Measurements from ENCODE around the gene SLC6A9.

The SLC6A9 gene

DNA sequence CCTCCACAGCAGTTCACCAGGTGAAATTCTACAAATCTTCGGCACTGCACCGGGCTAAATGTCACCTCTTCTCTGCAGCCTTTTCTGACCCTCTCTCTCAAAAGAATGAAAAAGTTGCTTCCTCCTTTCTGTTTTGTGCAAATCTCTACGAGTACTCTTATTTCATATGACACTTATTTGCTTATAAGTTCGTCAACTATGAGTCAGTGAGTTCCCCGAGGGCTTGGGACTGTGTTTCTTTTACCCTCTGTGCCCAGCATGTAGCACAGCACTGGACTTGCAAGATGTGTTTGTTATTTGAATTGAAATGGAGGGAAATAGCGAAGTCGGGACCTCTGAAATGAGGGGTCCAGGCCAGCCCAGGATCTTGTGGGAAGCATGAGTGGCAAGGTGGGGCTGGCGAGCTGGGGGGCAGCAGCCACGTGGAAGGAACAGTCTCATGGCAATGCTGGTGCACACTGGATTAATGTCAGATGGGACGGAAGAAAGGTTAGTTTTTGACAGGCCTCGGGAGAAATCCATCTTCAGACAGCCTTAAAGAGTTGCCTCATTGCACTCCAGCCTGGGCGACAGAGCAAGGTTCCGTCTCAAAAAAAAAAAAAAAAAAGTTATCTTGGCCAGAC is 6.2 kb downstream of the SLC6A9 start:
- no peak overlapping the region for H3K4me3 ChIP-seq (ENCODE audit: low read depth, low read length)
- in situ Hi-C loops (cut with HindIII; ENCODE audit: low sequenced_read_pairs): no loop called here
- DNase-seq (ENCODE audit: low read depth, low spot score): peak; percentile 64
- TF ChIP-seq, protein P1, sequence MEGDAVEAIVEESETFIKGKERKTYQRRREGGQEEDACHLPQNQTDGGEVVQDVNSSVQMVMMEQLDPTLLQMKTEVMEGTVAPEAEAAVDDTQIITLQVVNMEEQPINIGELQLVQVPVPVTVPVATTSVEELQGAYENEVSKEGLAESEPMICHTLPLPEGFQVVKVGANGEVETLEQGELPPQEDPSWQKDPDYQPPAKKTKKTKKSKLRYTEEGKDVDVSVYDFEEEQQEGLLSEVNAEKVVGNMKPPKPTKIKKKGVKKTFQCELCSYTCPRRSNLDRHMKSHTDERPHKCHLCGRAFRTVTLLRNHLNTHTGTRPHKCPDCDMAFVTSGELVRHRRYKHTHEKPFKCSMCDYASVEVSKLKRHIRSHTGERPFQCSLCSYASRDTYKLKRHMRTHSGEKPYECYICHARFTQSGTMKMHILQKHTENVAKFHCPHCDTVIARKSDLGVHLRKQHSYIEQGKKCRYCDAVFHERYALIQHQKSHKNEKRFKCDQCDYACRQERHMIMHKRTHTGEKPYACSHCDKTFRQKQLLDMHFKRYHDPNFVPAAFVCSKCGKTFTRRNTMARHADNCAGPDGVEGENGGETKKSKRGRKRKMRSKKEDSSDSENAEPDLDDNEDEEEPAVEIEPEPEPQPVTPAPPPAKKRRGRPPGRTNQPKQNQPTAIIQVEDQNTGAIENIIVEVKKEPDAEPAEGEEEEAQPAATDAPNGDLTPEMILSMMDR (IDR thresholded peaks at IDR 0.05; ENCODE audit: low read depth, low read length): no peak

GRCh38 chr1:44024031-44024902 is 7.0 kb downstream of the SLC6A9 start:
- in situ Hi-C loops (cut with HindIII; ENCODE audit: low sequenced_read_pairs): no loop called here
- H3K4me3 ChIP-seq (ENCODE audit: low read depth, low read length): no peak overlapping the region
- TF ChIP-seq, protein P1 (IDR thresholded peaks at IDR 0.05; ENCODE audit: low read depth, low read length): no peak
- no peak for DNase-seq (ENCODE audit: low read depth, low spot score)

DNA sequence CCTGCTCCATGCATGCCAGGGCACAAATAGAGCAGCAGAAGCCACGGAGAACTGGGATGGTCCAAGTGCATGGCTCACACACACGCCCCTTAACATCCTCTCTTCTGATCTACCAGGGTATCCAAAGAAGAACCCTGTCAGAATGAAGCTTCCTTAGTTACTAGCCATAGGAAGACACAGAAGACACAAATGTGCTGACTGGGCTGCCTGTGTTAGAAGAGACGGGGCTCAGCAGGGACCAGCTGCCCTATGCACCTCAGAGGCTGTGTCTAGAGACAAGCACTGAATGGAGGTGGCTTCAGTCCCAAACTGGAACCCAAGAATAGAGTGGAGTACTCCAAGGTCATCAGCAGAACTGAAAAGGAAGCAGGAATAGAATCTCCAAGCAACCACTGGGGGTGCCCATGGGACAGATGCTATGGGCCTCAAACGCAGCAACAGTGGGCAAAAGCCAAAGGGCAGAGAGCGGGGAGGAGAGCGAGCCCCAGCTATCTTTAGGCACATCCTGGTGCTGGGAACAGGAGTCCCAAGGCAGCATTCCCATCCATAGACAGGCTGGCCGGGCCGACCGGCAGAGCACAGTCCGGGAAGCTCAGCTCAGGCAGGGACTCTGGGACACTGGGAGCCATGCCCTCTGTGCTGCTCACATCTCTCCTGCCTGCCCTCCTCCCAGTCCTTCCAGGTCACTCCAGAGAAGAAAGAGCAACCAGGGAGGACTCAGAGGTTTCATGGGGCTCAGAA is 9.5 kb downstream of the SLC6A9 start:
- in situ Hi-C loops (cut with HindIII; ENCODE audit: low sequenced_read_pairs): no loop called here
- no peak for DNase-seq (ENCODE audit: low read depth, low spot score)
- no peak overlapping the region for H3K4me3 ChIP-seq (ENCODE audit: low read depth, low read length)
- TF ChIP-seq, protein P1 (IDR thresholded peaks at IDR 0.05; ENCODE audit: low read depth, low read length): peak; percentile 7

DNA sequence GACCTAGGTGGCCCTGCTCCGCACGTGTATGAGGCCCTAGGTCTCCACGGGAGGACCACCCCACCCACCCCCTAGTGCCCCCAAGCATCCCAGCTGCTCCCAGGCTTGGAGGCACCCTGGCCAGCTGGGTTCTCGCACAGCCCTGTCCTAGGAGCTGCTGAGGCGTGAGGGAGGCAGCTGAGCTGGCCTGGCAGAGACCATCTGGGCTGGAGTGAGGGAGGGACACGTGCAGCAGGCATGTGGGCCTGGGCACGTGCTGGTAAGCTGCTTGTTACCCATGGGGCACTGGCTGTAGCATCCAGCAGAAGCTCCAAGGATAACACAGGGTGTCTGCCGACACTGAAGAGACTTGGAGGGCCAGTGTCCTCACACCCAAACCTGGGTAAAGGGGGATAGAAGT is 10.1 kb downstream of the SLC6A9 start:
- no peak overlapping the region for H3K4me3 ChIP-seq (ENCODE audit: low read depth, low read length)
- TF ChIP-seq, protein P1 (IDR thresholded peaks at IDR 0.05; ENCODE audit: low read depth, low read length): no peak
- in situ Hi-C loops (cut with HindIII; ENCODE audit: low sequenced_read_pairs): no loop called here
- DNase-seq (ENCODE audit: low read depth, low spot score): no peak

DNA sequence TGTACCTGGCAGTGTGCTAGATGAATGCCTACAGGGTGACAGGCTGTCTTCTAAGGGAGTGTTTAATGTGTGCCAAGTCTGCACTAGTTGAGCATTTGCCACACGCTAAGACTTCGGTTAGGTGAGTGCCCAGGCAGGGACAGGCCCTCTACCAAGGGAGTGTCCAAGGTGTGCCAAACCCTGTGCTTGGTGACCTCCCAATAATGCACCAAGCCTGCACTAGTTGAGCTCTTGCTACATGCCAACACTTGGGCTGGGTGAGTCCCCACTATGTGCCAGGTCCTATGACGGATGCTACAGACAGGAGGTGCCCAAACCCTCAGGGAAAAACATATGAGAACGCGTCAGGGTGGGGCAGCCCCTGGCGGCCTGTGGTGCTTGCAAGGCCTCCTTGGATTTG is 10.8 kb downstream of the SLC6A9 start:
- DNase-seq (ENCODE audit: low read depth, low spot score): no peak
- TF ChIP-seq, protein P1 (IDR thresholded peaks at IDR 0.05; ENCODE audit: low read depth, low read length): no peak
- H3K4me3 ChIP-seq (ENCODE audit: low read depth, low read length): no peak overlapping the region
- in situ Hi-C loops (cut with HindIII; ENCODE audit: low sequenced_read_pairs): no loop called here

DNA sequence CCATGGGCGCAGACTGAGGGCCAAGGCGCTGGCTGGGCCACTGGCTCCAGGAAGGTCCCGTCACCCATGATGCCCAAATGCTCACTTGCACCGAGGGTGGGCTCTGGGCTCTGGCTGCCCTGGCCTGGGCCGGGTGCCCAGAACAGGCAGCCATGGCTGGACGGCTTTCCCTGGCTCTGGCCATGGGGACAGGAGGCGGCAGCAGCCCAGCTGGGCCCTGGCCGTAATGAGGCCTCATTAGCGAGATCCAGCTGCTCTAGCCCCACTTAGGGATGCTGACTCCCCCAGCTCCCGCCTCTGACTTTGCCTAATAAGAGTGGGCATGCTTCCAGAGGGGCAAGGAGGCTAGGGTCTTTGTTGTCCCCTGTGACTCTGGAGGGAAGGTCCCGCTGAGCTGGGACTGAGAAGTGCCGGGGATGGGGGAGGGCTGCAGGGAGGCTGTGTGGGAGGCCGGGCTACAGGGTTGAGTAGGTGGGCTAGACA is 11.8 kb downstream of the SLC6A9 start:
- no peak for DNase-seq (ENCODE audit: low read depth, low spot score)
- TF ChIP-seq, protein P1 (IDR thresholded peaks at IDR 0.05; ENCODE audit: low read depth, low read length): no peak
- H3K4me3 ChIP-seq (ENCODE audit: low read depth, low read length): no peak overlapping the region
- in situ Hi-C loops (cut with HindIII; ENCODE audit: low sequenced_read_pairs): no loop called here

Data from astrocyte of the spinal cord (primary cell).